ENCODE measurements around the gene MAP1S.

DNA sequence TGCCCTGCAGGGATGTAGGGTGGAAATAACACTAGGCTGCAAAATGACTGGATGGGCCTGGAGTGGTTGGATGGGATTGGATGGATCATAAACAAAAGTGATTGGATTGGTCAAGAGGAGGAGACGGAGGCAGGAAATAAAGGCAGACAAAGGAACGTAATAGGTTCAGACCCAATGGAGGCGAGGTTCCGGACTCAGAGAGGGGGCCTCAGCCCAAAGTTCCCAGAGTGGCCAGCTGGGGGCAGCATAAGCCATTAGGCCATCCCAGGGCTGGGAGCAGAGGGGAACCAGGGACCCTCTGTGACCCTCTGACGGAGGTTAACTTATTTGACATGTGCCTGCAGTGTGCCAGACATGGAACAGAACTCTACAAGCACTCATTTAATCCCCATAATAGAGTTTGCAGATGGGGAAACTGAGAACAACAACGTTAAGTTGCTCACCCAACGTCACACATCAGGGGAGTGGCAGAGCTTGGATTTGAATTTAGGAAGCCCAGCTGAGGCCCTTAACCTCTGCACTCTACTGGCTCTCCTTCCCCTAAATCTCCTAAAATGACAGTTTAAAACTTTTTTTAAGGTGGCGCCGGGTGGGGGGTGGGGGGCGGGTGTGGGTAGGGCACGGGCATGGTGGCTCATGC lies 15.3 kb upstream of the MAP1S start:
- TF ChIP-seq POLR2A (IDR thresholded peaks at IDR 0.05) (no peak), POLR2AphosphoS5 (IDR thresholded peaks at IDR 0.05; ENCODE audit: insufficient read depth in 1 of 2, low read depth in 1 of 2) (no peak)
- TF ChIP-seq, protein P1, sequence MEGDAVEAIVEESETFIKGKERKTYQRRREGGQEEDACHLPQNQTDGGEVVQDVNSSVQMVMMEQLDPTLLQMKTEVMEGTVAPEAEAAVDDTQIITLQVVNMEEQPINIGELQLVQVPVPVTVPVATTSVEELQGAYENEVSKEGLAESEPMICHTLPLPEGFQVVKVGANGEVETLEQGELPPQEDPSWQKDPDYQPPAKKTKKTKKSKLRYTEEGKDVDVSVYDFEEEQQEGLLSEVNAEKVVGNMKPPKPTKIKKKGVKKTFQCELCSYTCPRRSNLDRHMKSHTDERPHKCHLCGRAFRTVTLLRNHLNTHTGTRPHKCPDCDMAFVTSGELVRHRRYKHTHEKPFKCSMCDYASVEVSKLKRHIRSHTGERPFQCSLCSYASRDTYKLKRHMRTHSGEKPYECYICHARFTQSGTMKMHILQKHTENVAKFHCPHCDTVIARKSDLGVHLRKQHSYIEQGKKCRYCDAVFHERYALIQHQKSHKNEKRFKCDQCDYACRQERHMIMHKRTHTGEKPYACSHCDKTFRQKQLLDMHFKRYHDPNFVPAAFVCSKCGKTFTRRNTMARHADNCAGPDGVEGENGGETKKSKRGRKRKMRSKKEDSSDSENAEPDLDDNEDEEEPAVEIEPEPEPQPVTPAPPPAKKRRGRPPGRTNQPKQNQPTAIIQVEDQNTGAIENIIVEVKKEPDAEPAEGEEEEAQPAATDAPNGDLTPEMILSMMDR (IDR thresholded peaks at IDR 0.05), result peak; percentile 48 to 75 (median 59)

Data from vagina (tissue), 2 donors.